Colonic mucosa (tissue), 4 donors: ENCODE data around the gene PHF21B. TPM values are rescaled to one million over a fixed set of nuclear protein-coding genes. Genes with fewer than 3 reads are reported as not detected.

ENCODE experiments used
- DNase-seq: peaks from one replicate; pipeline ENCODE4 v3.0.0-alpha.2; 2020
- H3K27ac ChIP-seq: fragments of 200-600 bp; one replicate; pipeline ENCODE4 v1.8.0; 2021
- H3K27me3 ChIP-seq: fragments of 200-600 bp; one replicate; pipeline ENCODE4 v1.8.0; 2021
- H3K36me3 ChIP-seq: fragments of 200-600 bp; one replicate; pipeline ENCODE4 v1.8.0; 2021
- H3K4me1 ChIP-seq: fragments of 200-600 bp; one replicate; pipeline ENCODE4 v1.8.0; 2021; ENCODE audit warnings: mild to moderate bottlenecking
- H3K4me3 ChIP-seq: fragments of 200-600 bp; one replicate; pipeline ENCODE4 v1.8.0; 2021
- H3K9ac ChIP-seq, 2 donors: one replicate each; pipeline ENCODE4 v1.7.0; 2013; ENCODE audit warnings: control low read depth in 2 of 2, low read depth in 2 of 2, low read length in 2 of 2
- H3K9me3 ChIP-seq: fragments of 200-600 bp; one replicate; pipeline ENCODE4 v1.8.0; 2021
- CTCF ChIP-seq: fragments of 200-600 bp; IDR thresholded peaks from one replicate; pipeline ENCODE4 v1.8.0; 2022; ENCODE audit warnings: antibody characterized with exemption, mild to moderate bottlenecking
- intact Hi-C: fragments of 100-400 bp; cut with DNase I; formaldehyde crosslinking; loops from one replicate; pipeline ENCODE4 v1.14.1; 2022
- total RNA-seq, 2 donors: library from RNA; stranded (reverse); fragmentation: NEBNext Ultra II Directional in 1 of 2; extraction: Animal tissue kit (Norgen Biotek cat#: 25700) in 1 of 2; gene quantifications; one replicate each; pipeline ENCODE4 v1.2.1, GENCODE V29; 2021
- donor health status: healthy.
- donor health status: DM: no; HTN: no; CAD: no.
- donor health status: DM: no; HTN: no; CAD: no.

Gene PHF21B
- total RNA-seq, 2 donors from 2014 or later: not detected

GRCh38 chr22:44848791-44849420, 160.9 kb downstream of the PHF21B start:
- intact Hi-C loops: no loop called here
- Histone ChIP-seq H3K9me3 (no peaks in the 10 kb centered on the region), H3K36me3 (no peaks in the 10 kb centered on the region), H3K4me1 (no peaks in the 10 kb centered on the region), H3K27me3 (no peaks in the 10 kb centered on the region), H3K4me3 (no peak overlapping the region), H3K27ac (no peak overlapping the region), H3K9ac (no peak overlapping the region)
- no peak for DNase-seq
- no peak for TF ChIP-seq CTCF

- TF ChIP-seq CTCF: no peak
- H3K9ac ChIP-seq: no peak overlapping the region
- no peaks in the 10 kb centered on the region for H3K36me3 ChIP-seq
- H3K27ac ChIP-seq: no peak overlapping the region
- H3K4me1 ChIP-seq: no peaks in the 10 kb centered on the region
- no peak overlapping the region for H3K4me3 ChIP-seq
- H3K27me3 ChIP-seq: no peaks in the 10 kb centered on the region
- intact Hi-C loops: no loop called here
- no peak for DNase-seq
- H3K9me3 ChIP-seq: no peaks in the 10 kb centered on the region
These were observed 161.5 kb downstream of the PHF21B start for GRCh38 chr22:44848296-44848741.

GRCh38 chr22:44847892-44848291, 161.9 kb downstream of the PHF21B start:
- TF ChIP-seq CTCF: no peak
- H3K9ac ChIP-seq: no peak overlapping the region
- H3K27ac ChIP-seq: no peak overlapping the region
- H3K9me3 ChIP-seq: no peaks in the 10 kb centered on the region
- intact Hi-C loops: no loop called here
- no peaks in the 10 kb centered on the region for H3K36me3 ChIP-seq
- DNase-seq: no peak
- H3K27me3 ChIP-seq: no peaks in the 10 kb centered on the region
- no peaks in the 10 kb centered on the region for H3K4me1 ChIP-seq
- no peak overlapping the region for H3K4me3 ChIP-seq

GRCh38 chr22:44847380-44847779, 162.4 kb downstream of the PHF21B start:
- no peaks in the 10 kb centered on the region for H3K36me3 ChIP-seq
- DNase-seq: no peak
- no peak overlapping the region for H3K9ac ChIP-seq
- no peaks in the 10 kb centered on the region for H3K9me3 ChIP-seq
- no peaks in the 10 kb centered on the region for H3K4me1 ChIP-seq
- H3K27ac ChIP-seq: no peak overlapping the region
- TF ChIP-seq CTCF: no peak
- intact Hi-C loops: no loop called here
- no peaks in the 10 kb centered on the region for H3K27me3 ChIP-seq
- H3K4me3 ChIP-seq: no peak overlapping the region

- H3K9me3 ChIP-seq: no peaks in the 10 kb centered on the region
- TF ChIP-seq CTCF: no peak
- H3K4me3 ChIP-seq: no peak overlapping the region
- no peak overlapping the region for H3K9ac ChIP-seq
- no peaks in the 10 kb centered on the region for H3K36me3 ChIP-seq
- no peaks in the 10 kb centered on the region for H3K27me3 ChIP-seq
- H3K27ac ChIP-seq: no peak overlapping the region
- intact Hi-C loops: no loop called here
- DNase-seq: no peak
- H3K4me1 ChIP-seq: no peaks in the 10 kb centered on the region
These were observed 163.0 kb downstream of the PHF21B start for GRCh38 chr22:44846726-44847275.
